VCaP (cell line): ENCODE measurements around the gene GALNT9.

ENCODE experiments used
- H3K27ac ChIP-seq: fragments of 450-650 bp; 2 replicates; pipeline ENCODE4 v1.5.1; 2017
- TF ChIP-seq, protein P1 (sequence below): fragments of 450-650 bp; conservative IDR thresholded peaks from 2 replicates; pipeline ENCODE4 v1.5.1; 2017; ENCODE audit warnings: mild to moderate bottlenecking, moderate library complexity

Gene GALNT9

GRCh38 chr12:132161036-132161781 lies 168.2 kb downstream of the GALNT9 start:
- no peak overlapping the region for H3K27ac ChIP-seq
- TF ChIP-seq, protein P1, sequence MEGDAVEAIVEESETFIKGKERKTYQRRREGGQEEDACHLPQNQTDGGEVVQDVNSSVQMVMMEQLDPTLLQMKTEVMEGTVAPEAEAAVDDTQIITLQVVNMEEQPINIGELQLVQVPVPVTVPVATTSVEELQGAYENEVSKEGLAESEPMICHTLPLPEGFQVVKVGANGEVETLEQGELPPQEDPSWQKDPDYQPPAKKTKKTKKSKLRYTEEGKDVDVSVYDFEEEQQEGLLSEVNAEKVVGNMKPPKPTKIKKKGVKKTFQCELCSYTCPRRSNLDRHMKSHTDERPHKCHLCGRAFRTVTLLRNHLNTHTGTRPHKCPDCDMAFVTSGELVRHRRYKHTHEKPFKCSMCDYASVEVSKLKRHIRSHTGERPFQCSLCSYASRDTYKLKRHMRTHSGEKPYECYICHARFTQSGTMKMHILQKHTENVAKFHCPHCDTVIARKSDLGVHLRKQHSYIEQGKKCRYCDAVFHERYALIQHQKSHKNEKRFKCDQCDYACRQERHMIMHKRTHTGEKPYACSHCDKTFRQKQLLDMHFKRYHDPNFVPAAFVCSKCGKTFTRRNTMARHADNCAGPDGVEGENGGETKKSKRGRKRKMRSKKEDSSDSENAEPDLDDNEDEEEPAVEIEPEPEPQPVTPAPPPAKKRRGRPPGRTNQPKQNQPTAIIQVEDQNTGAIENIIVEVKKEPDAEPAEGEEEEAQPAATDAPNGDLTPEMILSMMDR = no peak

DNA sequence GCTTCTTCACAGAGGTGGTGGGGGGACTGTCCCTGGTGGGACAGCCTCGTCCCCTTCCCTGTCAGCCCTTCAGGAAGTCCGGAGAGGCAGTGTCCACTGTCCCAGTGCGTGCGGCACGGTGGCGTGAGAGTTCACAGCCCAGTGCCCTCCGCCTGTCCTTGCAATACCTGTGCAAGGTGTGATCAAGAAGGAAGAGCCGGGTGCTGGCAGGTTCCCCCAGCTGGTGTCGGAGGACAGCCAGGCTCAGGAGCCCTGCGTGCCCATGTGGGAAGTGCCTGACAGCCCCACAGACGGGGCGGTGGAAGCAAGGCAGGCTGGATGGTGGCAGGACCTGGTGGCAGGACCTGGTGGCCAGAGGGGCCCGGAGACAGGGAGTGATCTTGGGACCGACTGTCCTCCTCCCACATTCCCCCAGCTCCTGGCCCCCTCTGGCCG lies 168.8 kb downstream of the GALNT9 start:
- no peak overlapping the region for H3K27ac ChIP-seq
- TF ChIP-seq, protein P1 = no peak

DNA sequence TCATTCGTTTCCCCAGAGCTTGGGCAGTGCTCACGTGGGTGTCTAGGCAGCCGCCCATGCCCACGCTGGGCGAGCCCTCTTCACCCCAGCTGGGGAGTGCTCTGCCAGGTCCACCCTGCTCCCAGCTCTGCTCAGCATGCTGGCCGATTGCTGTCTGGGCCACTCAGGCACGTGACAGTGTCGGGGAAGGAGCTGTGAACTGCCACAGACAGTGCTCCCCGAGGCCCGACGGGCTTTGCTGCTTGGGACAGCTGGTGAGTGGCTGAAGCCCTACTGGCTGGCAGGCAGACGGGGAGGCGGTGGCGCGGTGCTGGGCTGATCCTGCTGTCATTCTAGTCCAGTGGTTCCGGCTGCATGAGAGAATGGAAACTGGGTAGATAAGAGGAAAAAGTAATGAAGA lies 169.4 kb downstream of the GALNT9 start:
- H3K27ac ChIP-seq = no peak overlapping the region
- TF ChIP-seq, protein P1 = no peak

GRCh38 chr12:132159555-132160003 lies 169.8 kb downstream of the GALNT9 start:
- no peak overlapping the region for H3K27ac ChIP-seq
- TF ChIP-seq, protein P1 = no peak

GRCh38 chr12:132158677-132159554 lies 170.5 kb downstream of the GALNT9 start:
- TF ChIP-seq, protein P1 = no peak

DNA sequence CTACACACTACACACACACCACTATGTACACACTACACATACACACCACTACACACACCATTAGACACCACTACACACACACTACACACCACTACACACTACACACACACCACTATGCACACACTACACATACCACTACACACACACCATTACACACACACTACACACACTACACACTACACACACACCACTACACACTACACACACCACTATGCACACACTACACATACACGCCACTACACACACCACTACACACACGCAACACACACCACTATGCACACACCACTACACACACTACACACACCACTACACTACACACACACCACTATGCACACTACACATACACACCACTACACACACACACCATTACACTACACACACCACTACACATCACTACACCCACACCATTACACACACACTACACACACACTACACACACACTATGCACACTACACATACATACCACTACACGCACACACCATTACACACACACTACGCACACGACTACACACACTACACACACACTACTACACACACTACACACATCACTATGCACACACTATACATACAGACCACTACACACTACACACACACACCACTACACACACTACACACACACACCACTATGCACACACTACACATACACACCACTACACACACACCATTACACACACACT lies 171.5 kb downstream of the GALNT9 start:
- no peak overlapping the region for H3K27ac ChIP-seq
- TF ChIP-seq, protein P1 = no peak

More at GRCh38 chr12:132158677-132159554, 170.5 kb downstream of the GALNT9 start:
- H3K27ac ChIP-seq = no peak overlapping the region
